Activated naive CD8-positive, alpha-beta T cell treated with anti-CD3 and anti-CD28 coated beads, Interleukin-2, amount 50 U/mL, for 16 hours (primary cell): ENCODE data around the gene PCDHGB4.
"Not testable (repeated sequence)": the region's sequence is repeated elsewhere in the genome, so short reads cannot be mapped to it uniquely, and the experiment has no call there.

Experiments used
- DNase-seq: peaks from one replicate; pipeline ENCODE4 v3.0.0-alpha.2; 2020; ENCODE audit warnings: low read depth, low spot score

Gene PCDHGB4

DNA sequence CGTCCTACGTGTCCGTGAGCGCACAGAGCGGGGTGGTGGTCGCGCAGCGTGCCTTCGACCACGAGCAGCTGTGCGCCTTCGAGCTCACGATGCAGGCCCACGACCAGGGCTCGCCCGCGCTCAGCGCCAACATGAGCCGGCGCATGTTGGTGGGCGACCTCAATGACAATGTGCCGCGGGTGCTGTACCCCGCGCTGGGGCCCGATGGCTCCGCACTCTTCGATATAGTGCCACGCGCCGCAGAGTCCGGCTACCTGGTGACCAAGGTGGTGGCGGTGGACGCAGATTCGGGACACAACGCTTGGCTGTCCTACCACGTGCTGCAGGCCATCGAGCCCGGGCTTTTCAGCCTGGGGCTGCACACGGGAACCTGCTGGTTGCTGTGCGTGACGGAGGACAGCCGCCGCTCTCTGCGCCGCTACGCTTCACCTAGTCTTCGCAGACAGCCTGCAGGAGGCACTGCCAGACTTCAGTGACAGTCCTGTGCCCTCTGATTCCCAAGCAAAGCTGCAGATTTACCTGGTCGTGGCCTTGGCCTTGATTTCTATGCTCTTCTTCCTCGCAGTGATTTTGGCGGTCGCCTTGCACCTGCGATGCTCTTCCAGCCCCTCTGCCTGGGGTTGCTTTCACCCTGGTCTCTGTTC lies 40.4 kb downstream of the PCDHGB4 start:
- no peak for DNase-seq

DNA sequence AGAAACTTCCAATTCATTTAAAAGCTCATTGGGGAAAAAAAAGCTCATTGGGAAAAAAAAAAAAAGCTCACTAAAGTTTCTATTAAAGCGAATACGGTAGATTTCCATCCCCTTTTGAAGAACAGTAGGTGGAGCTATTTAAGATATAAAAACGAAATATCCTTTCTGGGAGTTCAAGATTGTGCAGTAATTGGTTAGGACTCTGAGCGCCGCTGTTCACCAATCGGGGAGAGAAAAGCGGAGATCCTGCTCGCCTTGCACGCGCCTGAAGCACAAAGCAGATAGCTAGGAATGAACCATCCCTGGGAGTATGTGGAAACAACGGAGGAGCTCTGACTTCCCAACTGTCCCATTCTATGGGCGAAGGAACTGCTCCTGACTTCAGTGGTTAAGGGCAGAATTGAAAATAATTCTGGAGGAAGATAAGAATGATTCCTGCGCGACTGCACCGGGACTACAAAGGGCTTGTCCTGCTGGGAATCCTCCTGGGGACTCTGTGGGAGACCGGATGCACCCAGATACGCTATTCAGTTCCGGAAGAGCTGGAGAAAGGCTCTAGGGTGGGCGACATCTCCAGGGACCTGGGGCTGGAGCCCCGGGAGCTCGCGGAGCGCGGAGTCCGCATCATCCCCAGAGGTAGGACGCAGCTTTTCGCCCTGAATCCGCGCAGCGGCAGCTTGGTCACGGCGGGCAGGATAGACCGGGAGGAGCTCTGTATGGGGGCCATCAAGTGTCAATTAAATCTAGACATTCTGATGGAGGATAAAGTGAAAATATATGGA lies 43.0 kb downstream of the PCDHGB4 start, which contains the start of gene PCDHGA12:
Gene PCDHGA12 (plus strand): TSS at position 176 of the 782 bp plus-strand sequence. CDS start 253 bp downstream, at position 429.
- DNase-seq: no peak

DNA sequence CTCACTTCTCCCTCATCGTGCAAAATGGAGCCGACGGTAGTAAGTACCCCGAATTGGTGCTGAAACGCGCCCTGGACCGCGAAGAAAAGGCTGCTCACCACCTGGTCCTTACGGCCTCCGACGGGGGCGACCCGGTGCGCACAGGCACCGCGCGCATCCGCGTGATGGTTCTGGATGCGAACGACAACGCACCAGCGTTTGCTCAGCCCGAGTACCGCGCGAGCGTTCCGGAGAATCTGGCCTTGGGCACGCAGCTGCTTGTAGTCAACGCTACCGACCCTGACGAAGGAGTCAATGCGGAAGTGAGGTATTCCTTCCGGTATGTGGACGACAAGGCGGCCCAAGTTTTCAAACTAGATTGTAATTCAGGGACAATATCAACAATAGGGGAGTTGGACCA lies 43.8 kb downstream of the PCDHGB4 start:
- no peak for DNase-seq

GRCh38 chr5:141432308-141432707 lies 44.8 kb downstream of the PCDHGB4 start:
- DNase-seq: not testable (repeated sequence)

- DNase-seq: not testable (repeated sequence)
Observed at GRCh38 chr5:141432726-141433125, 45.2 kb downstream of the PCDHGB4 start.

GRCh38 chr5:141434006-141434405 lies 46.5 kb downstream of the PCDHGB4 start:
- DNase-seq: no peak

DNA sequence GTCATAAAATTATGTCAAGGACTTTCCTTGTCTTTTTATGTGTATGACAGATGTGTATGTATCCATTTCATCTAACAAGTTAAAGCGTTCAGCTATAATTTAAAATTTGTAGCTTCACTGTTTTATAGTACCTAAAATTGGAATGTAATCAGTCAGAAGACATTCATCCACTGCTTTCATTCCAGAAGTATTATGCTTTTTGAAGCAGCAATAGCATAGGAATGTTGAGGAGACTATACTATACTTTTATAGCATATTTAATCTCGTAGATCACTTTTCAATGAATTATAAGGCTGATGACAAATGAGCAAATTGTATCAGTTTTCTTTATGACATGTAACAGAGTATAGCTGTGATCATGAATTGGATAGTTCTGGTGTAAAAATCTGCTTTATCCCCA lies 49.7 kb downstream of the PCDHGB4 start:
- DNase-seq: no peak

GRCh38 chr5:141439411-141440141 lies 52.1 kb downstream of the PCDHGB4 start:
- DNase-seq: no peak
